Gastroesophageal sphincter (tissue), 4 donors: Measurements from ENCODE around the gene BAIAP2. TPM values are rescaled to one million over a fixed set of nuclear protein-coding genes. Genes with fewer than 3 reads are reported as not detected.

Experiments
- ATAC-seq: fragments of 150-250 bp; one replicate; pipeline ENCODE4 v1.9.1; 2016; ENCODE audit warnings: mild to moderate bottlenecking, moderate library complexity
- H3K27ac ChIP-seq, 4 donors: fragments of 200-600 bp; sonication (generic) in 3 of 4; 1 replicate in 3 of 4; 2 replicates in 1 of 4; pipeline ENCODE4 v1.5.1; 2016 to 2019
- H3K27me3 ChIP-seq: fragments of 200-600 bp; sonication (generic); one replicate; pipeline ENCODE4 v1.5.1; 2019
- H3K36me3 ChIP-seq, 2 donors: fragments of 200-600 bp; sonication (generic); one replicate each; pipeline ENCODE4 v1.5.1; 2019; ENCODE audit warnings: control low read depth in 1 of 2
- H3K4me1 ChIP-seq, 3 donors: fragments of 200-600 bp; sonication (generic); 1 replicate in 2 of 3; 2 replicates in 1 of 3; pipeline ENCODE4 v1.5.1; 2016 to 2019; ENCODE audit warnings: control low read depth in 2 of 3
- H3K4me3 ChIP-seq, 2 donors: fragments of 200-600 bp; sonication (generic); one replicate each; pipeline ENCODE4 v1.5.1; 2019; ENCODE audit warnings: mild to moderate bottlenecking in 1 of 2, moderate library complexity in 1 of 2
- H3K9me3 ChIP-seq, 3 donors: fragments of 200-600 bp; sonication (generic); one replicate each; pipeline ENCODE4 v1.5.1; 2017 to 2019; ENCODE audit warnings: control low read depth in 2 of 3
- CTCF ChIP-seq, 4 experiments: fragments of 200-600 bp in 2 of 4; fragments of 450-650 bp in 2 of 4; sonication (generic) in 1 of 4; IDR thresholded peaks; one replicate each; pipeline ENCODE4 v1.5.1; 2017 to 2019; ENCODE audit warnings: antibody characterized with exemption in 4 of 4, mild to moderate bottlenecking in 2 of 4, moderate library complexity in 2 of 4
- EP300 ChIP-seq: sonication (generic); formaldehyde crosslinking; IDR thresholded peaks from one replicate; pipeline ENCODE4 v1.6.1; 2017; ENCODE audit warnings: antibody characterized with exemption, mild to moderate bottlenecking
- POLR2A ChIP-seq, 2 donors: fragments of 450-650 bp; IDR thresholded peaks; one replicate each; pipeline ENCODE4 v1.6.1; 2017; ENCODE audit warnings: antibody characterized with exemption in 2 of 2, mild to moderate bottlenecking in 2 of 2, moderate library complexity in 1 of 2
- POLR2AphosphoS5 ChIP-seq: sonication (generic); formaldehyde crosslinking; IDR thresholded peaks from one replicate; pipeline ENCODE4 v1.6.1; 2017; ENCODE audit warnings: antibody characterized with exemption
- WGBS, 2 donors: methylation state at CpG; one replicate each; pipeline ENCODE4 v1.1.5; 2018; ENCODE audit warnings: low coverage in 1 of 2; 5-methylcytosine and 5-hydroxymethylcytosine counted together
- total RNA-seq, 4 donors: library from RNA; depleted of rRNA; stranded (reverse); fragments of >200 nt; gene quantifications; one replicate each; pipeline ENCODE4 v1.1.0, GENCODE V29; 2016

Gene BAIAP2
- total RNA-seq, 4 donors from 2014 or later, result 32.7 to 54.9 (median 40.6) TPM

- H3K9me3 ChIP-seq, result no peaks in the 10 kb centered on the region
- H3K4me1 ChIP-seq, result peaks cover 0 to 85% (median 32%) of the 10 kb centered on the region in 3 donors
- peak overlapping the region in 1 of 2 donors; percentile 14 for H3K4me3 ChIP-seq
- no peaks in the 10 kb centered on the region for H3K27me3 ChIP-seq
- H3K27ac ChIP-seq, result peak overlapping the region in 3 of 4 donors; percentile 36 to 60 (median 53)
- TF ChIP-seq CTCF (IDR thresholded peaks at IDR 0.05), result no peak
- TF ChIP-seq POLR2A (IDR thresholded peaks at IDR 0.05), result peak in 1 of 2 donors; percentile 28
- peaks cover 0 to 9% of the 10 kb centered on the region in 2 donors for H3K36me3 ChIP-seq
- WGBS, 2 donors, result 80% methylated on average over 2 of the region's 26 CpGs; no CpG with 5 or more reads in 1 of the 2 donors
- ATAC-seq, result peak; percentile 46
These were observed 15.1 kb downstream of the BAIAP2 start for GRCh38 chr17:81049973-81050551.

DNA sequence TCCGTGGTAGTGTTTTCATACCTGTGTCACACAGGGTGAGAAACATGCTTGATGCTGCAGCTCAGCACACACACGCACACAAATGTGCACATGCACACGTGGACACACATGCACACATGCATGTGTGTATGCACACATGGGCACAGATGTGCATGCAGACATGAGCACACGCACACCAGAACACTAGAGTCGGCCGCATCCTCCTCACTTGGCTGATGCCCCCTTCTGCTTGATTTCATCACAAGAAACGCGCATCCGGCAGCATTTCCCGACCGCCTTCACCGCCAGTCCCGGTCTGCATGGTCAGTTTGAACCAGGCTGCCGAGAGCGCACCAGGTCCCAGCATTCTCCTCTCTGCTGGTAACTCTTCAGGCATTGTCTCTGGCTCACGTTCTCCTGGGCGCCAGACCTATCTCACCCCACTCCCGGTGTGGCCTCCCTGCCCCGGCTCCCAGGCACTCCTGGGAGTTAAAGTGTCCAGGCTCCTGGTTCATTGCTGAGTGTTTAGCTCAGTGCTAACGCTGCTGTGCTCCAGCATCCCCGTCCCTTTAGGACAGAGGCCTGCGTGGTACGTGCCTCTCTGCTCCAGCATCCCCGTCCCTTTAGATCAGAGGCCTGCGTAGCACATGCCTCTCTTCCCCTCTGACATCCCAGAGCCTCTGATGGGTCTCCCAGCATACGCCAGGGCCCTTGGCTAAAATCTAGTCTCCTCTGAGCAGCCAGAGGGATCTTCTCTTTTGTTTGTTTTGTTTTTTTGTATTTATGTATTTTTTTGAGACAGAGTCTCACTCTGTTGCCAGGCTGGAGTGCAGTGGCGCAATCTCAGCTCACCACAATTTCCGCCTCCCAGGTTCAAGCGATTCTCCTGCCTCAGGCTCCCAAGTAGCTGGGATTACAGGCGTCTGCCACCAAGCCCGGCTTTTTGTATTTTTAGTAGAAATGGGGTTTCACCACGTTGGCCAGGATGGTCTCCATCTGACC is 16.0 kb downstream of the BAIAP2 start:
- H3K9me3 ChIP-seq, result no peaks in the 10 kb centered on the region
- peaks cover 0 to 14% of the 10 kb centered on the region in 2 donors for H3K36me3 ChIP-seq
- ATAC-seq, result no peak
- H3K27me3 ChIP-seq, result no peaks in the 10 kb centered on the region
- WGBS, 2 donors, result 77 to 83% methylated on average over 6 to 13 of the region's 32 CpGs
- TF ChIP-seq POLR2A (IDR thresholded peaks at IDR 0.05), result no peak
- no peak for TF ChIP-seq EP300
- TF ChIP-seq POLR2AphosphoS5, result no peak
- no peak for TF ChIP-seq CTCF (IDR thresholded peaks at IDR 0.05)
- H3K4me1 ChIP-seq, result peaks cover 0 to 80% (median 24%) of the 10 kb centered on the region in 3 donors
- H3K4me3 ChIP-seq, result peak overlapping the region in 1 of 2 donors; percentile 14
- peak overlapping the region in 3 of 4 donors; percentile 36 to 60 (median 53) for H3K27ac ChIP-seq

DNA sequence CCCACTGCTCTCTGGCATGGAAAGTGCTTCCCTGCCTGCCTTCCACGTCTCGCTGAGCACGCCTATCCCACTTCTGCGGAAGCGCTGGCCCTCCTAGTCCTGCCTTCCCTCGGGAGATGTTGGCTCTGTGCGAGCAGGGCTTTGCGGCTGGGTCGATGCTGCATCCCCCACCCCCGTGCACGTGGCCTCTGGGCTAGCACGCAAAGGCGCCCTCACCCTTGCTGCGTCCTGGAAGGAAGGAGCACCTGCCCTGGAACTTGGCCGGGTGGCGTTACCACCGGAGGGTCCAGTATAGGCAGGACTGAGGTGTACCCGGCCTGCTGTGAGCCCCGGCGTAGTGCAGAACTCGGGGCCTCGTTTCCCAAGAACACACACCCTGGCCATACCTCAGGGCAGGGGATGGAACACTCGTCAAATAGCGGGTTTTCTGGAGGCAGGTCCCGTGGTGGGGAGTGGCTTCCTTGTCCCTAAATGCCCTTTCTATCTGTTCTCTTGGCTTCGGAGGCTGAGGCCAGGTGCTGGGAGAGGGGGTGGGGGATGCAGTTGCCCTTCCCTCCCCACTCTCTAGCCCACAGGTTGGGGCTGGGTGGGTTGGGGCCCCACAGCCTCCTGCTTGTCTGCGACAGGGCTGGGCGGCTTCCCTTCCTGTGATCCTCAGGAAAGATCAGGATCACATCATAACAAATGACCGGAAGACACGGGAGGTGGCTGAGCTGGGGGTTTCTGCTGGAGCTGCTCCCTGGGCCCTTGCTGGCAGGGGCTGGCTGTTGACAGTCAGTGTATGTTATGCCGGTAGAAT is 17.4 kb downstream of the BAIAP2 start:
- TF ChIP-seq POLR2A (IDR thresholded peaks at IDR 0.05) (no peak), EP300 (no peak), CTCF (IDR thresholded peaks at IDR 0.05) (no peak), POLR2AphosphoS5 (no peak)
- H3K36me3 ChIP-seq, result peaks cover 0 to 21% of the 10 kb centered on the region in 2 donors
- H3K9me3 ChIP-seq, result no peaks in the 10 kb centered on the region
- H3K27me3 ChIP-seq, result no peaks in the 10 kb centered on the region
- peaks cover 0 to 79% (median 24%) of the 10 kb centered on the region in 3 donors for H3K4me1 ChIP-seq
- peak; percentile 11 for ATAC-seq
- 14 to 87% methylated on average over 1 to 6 of the region's 31 CpGs for WGBS, 2 donors
- H3K4me3 ChIP-seq, result no peak overlapping the region
- peak overlapping the region in 3 of 4 donors; percentile 51 to 67 (median 66) for H3K27ac ChIP-seq

- ATAC-seq, result no peak
- Histone ChIP-seq H3K9me3 (no peaks in the 10 kb centered on the region), H3K36me3 (peaks cover 0 to 29% of the 10 kb centered on the region in 2 donors), H3K4me3 (no peak overlapping the region), H3K27ac (peak overlapping the region in 3 of 4 donors; percentile 51 to 67 (median 66)), H3K4me1 (peaks cover 0 to 78% (median 20%) of the 10 kb centered on the region in 3 donors), H3K27me3 (no peaks in the 10 kb centered on the region)
- WGBS, 2 donors, result 43 to 77% methylated on average over 3 to 13 of the region's 42 CpGs
- TF ChIP-seq POLR2A (IDR thresholded peaks at IDR 0.05) (no peak), EP300 (no peak), CTCF (IDR thresholded peaks at IDR 0.05) (no peak), POLR2AphosphoS5 (no peak)
These were observed 18.4 kb downstream of the BAIAP2 start for GRCh38 chr17:81053041-81053970.
